Osteoblast (primary cell): Measurements from ENCODE around the gene NIPAL1. TPM values are rescaled to one million over a fixed set of nuclear protein-coding genes. Genes with fewer than 3 reads are reported as not detected.
A peak's percentile ranks its signal among the peaks of the same experiment; 100 is the strongest.

Experiments
- DNase-seq: peaks from one replicate; pipeline ENCODE4 v3.0.0; 2011; ENCODE audit warnings: low spot score, mixed read lengths; ENCODE audit not compliant: insufficient read length; ENCODE audit errors: missing footprints
- H2AFZ ChIP-seq: 2 replicates; pipeline ENCODE4 v1.6.0; 2011; ENCODE audit warnings: mild to moderate bottlenecking, low read length
- H3K27ac ChIP-seq: 2 replicates; pipeline ENCODE4 v1.5.1; 2011; ENCODE audit warnings: mild to moderate bottlenecking, low read depth, low read length, moderate library complexity
- H3K27me3 ChIP-seq: 2 replicates; pipeline ENCODE4 v1.6.0; 2012; ENCODE audit warnings: mild to moderate bottlenecking, control low read depth, inconsistent platforms, low read length, moderate library complexity; ENCODE audit not compliant: insufficient read depth
- H3K36me3 ChIP-seq: 2 replicates; pipeline ENCODE4 v1.5.1; 2011; ENCODE audit warnings: mild to moderate bottlenecking, low read length, control low read depth, moderate library complexity; ENCODE audit not compliant: insufficient read depth
- H3K4me1 ChIP-seq: 2 replicates; pipeline ENCODE4 v1.5.1; 2011; ENCODE audit warnings: mild to moderate bottlenecking, low read length, control low read depth, moderate library complexity; ENCODE audit not compliant: insufficient read depth
- H3K4me2 ChIP-seq: 2 replicates; pipeline ENCODE4 v1.6.0; 2011; ENCODE audit warnings: mild to moderate bottlenecking, low read length; ENCODE audit not compliant: insufficient read depth
- H3K4me3 ChIP-seq: fragments of 200-600 bp; sonication (generic); 3 replicates; pipeline ENCODE4 v1.5.1; 2012; ENCODE audit warnings: mild to moderate bottlenecking, low read length, inconsistent platforms; ENCODE audit not compliant: insufficient read depth
- H3K79me2 ChIP-seq: 2 replicates; pipeline ENCODE4 v1.6.0; 2012; ENCODE audit warnings: mild to moderate bottlenecking, low read length, control low read depth, inconsistent platforms; ENCODE audit not compliant: insufficient read depth
- H3K9me3 ChIP-seq: 2 replicates; pipeline ENCODE4 v1.5.1; 2011; ENCODE audit warnings: low read depth, low read length, control low read depth
- H4K20me1 ChIP-seq: 2 replicates; pipeline ENCODE4 v1.6.0; 2012; ENCODE audit warnings: mild to moderate bottlenecking, low read length, control low read depth; ENCODE audit not compliant: insufficient read depth
- total RNA-seq: library from RNA; depleted of rRNA; stranded (reverse); fragments of >200 nt; gene quantifications from 2 replicates; pipeline ENCODE4 v1.2.3, GENCODE V29; 2012
- TF ChIP-seq, protein P1 (sequence below): IDR thresholded peaks from 2 replicates; pipeline ENCODE4 v1.5.1; 2011; ENCODE audit warnings: mild to moderate bottlenecking, low read depth, low read length, moderate library complexity; ENCODE audit errors: extremely low read depth

Gene NIPAL1
- total RNA-seq, 1 donor, result under 0.01 TPM

DNA sequence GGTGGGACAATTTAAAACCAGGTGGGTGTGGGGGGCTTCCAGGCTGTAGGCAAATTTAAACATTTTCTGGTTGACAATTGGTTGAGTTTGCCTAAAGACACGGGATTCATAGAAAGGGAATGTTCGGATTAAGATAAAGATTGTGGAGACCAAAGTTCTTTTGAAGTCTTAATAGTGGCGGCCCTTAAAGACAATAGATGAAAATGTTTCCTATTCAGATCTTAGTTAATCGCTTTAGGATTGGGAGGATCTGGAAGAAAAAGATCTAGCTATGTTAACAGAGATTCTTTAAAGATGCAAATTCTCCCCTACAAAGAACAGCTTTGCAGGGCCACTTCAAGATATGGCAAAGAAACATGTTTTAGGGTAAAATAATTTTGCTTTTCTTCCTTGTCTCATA is 4.8 kb upstream of the NIPAL1 start:
- no peaks in the 10 kb centered on the region for H3K79me2 ChIP-seq
- TF ChIP-seq, protein P1, sequence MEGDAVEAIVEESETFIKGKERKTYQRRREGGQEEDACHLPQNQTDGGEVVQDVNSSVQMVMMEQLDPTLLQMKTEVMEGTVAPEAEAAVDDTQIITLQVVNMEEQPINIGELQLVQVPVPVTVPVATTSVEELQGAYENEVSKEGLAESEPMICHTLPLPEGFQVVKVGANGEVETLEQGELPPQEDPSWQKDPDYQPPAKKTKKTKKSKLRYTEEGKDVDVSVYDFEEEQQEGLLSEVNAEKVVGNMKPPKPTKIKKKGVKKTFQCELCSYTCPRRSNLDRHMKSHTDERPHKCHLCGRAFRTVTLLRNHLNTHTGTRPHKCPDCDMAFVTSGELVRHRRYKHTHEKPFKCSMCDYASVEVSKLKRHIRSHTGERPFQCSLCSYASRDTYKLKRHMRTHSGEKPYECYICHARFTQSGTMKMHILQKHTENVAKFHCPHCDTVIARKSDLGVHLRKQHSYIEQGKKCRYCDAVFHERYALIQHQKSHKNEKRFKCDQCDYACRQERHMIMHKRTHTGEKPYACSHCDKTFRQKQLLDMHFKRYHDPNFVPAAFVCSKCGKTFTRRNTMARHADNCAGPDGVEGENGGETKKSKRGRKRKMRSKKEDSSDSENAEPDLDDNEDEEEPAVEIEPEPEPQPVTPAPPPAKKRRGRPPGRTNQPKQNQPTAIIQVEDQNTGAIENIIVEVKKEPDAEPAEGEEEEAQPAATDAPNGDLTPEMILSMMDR, result no peak
- no peaks in the 10 kb centered on the region for H3K27me3 ChIP-seq
- no peak overlapping the region for H3K27ac ChIP-seq
- no peak for DNase-seq
- H4K20me1 ChIP-seq, result no peaks in the 10 kb centered on the region
- H3K4me1 ChIP-seq, result peaks cover 5% of the 10 kb centered on the region
- H3K36me3 ChIP-seq, result no peaks in the 10 kb centered on the region
- H3K9me3 ChIP-seq, result peaks cover 1% of the 10 kb centered on the region
- H3K4me3 ChIP-seq, result no peak overlapping the region
- H3K4me2 ChIP-seq, result no peak overlapping the region
- no peak overlapping the region for H2AFZ ChIP-seq

DNA sequence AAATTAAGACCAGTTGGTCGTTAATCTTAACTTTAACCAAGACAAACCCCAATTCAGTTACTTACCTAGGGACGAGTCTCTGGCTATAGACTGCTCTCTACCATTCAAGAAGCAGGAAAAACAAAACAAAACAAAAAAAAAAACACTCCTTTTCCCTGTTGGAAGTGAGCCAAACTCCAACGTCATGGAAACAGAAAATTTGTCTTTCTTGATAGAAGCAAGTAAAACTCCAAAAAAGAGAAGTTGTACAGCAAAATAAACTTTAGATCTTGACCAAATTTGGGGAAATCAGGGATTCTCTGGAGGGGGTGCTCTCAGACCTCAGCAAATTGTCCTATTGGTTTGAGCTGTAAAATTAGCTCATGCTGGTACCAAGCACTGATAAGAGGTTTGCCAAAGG is 3.7 kb upstream of the NIPAL1 start:
- Histone ChIP-seq H3K36me3 (no peaks in the 10 kb centered on the region), H3K4me1 (peaks cover 14% of the 10 kb centered on the region), H3K79me2 (no peaks in the 10 kb centered on the region), H3K4me3 (no peak overlapping the region), H3K9me3 (no peaks in the 10 kb centered on the region), H2AFZ (no peak overlapping the region), H4K20me1 (no peaks in the 10 kb centered on the region), H3K4me2 (no peak overlapping the region), H3K27me3 (no peaks in the 10 kb centered on the region), H3K27ac (no peak overlapping the region)
- TF ChIP-seq, protein P1, result no peak
- no peak for DNase-seq

DNA sequence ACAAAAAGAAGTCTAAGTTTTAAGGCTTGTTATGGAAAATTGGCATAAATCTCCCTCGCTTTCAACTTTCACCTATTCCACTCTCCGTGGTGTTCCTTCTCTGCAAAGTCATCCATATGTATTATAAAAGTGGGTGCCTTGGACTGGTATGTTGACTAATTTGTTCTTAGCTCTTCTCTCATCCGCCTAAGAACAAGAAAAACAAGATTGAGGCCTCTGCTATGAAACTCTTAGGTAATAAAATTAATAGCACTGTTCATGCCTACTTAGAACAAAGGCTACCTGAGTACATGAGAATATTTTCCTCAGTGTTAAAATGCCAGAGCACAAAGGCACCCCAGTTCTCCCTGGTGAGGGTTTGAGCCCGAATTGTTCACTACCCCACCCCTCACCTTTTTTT is 1.4 kb upstream of the NIPAL1 start:
- Histone ChIP-seq H3K4me1 (peaks cover 14% of the 10 kb centered on the region), H3K4me3 (no peak overlapping the region), H3K27me3 (peaks cover 9% of the 10 kb centered on the region), H2AFZ (no peak overlapping the region), H3K9me3 (no peaks in the 10 kb centered on the region), H3K36me3 (no peaks in the 10 kb centered on the region), H3K27ac (no peak overlapping the region), H4K20me1 (no peaks in the 10 kb centered on the region), H3K79me2 (no peaks in the 10 kb centered on the region), H3K4me2 (no peak overlapping the region)
- TF ChIP-seq, protein P1, result no peak
- no peak for DNase-seq

DNA sequence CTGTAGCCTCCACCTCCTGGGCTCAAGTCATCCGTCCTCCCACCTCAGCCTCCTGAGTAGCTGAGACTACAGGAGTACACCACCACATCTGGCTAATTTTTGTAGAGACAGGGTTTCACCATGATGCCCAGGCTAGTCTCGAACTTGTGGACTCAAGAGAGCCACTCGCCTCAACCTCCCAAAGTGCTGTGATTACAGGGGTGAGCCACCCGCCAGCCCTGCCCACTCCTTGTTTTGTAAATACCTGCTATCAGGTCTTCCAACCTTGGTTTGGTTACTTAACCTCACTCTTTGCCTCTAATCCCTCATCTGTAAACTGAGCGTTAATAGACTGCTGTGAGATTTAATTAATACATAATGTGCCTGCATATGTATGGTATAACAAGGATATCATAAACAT is 894 bp upstream of the NIPAL1 start:
- Histone ChIP-seq H3K4me1 (peaks cover 14% of the 10 kb centered on the region), H4K20me1 (no peaks in the 10 kb centered on the region), H3K27ac (no peak overlapping the region), H3K4me2 (peak overlapping the region; percentile 98), H2AFZ (no peak overlapping the region), H3K79me2 (no peaks in the 10 kb centered on the region), H3K36me3 (no peaks in the 10 kb centered on the region), H3K27me3 (peaks cover 9% of the 10 kb centered on the region), H3K4me3 (no peak overlapping the region), H3K9me3 (no peaks in the 10 kb centered on the region)
- TF ChIP-seq, protein P1, result no peak
- no peak for DNase-seq
